Endodermal cell (in vitro differentiated cells): Measurements from ENCODE around the gene TNFRSF21. TPM values are rescaled to one million over a fixed set of nuclear protein-coding genes. Genes with fewer than 3 reads are reported as not detected.

Experiments used
- DNase-seq: peaks from one replicate; pipeline ENCODE4 v3.0.0-alpha.2; 2017
- H3K27ac ChIP-seq: 2 replicates; pipeline ENCODE4 v1.5.1; 2013; ENCODE audit warnings: mild to moderate bottlenecking, low read depth, low read length, moderate library complexity
- H3K27me3 ChIP-seq: 2 replicates; pipeline ENCODE4 v1.6.1; 2013; ENCODE audit warnings: mild to moderate bottlenecking, low read length, moderate library complexity; ENCODE audit not compliant: insufficient read depth, control insufficient read depth, poor library complexity, severe bottlenecking
- H3K36me3 ChIP-seq: 2 replicates; pipeline ENCODE4 v1.7.0; 2013; ENCODE audit warnings: mild to moderate bottlenecking, low read length, moderate library complexity; ENCODE audit not compliant: control insufficient read depth, insufficient read depth
- H3K4me1 ChIP-seq: one replicate; pipeline ENCODE4 v1.7.0; 2013; ENCODE audit warnings: low read length; ENCODE audit not compliant: control insufficient read depth, insufficient read depth
- H3K4me3 ChIP-seq: 2 replicates; pipeline ENCODE4 v1.5.1; 2013; ENCODE audit warnings: mild to moderate bottlenecking, low read length, moderate library complexity
- H3K9ac ChIP-seq: 2 replicates; pipeline ENCODE4 v1.6.1; 2013; ENCODE audit warnings: mild to moderate bottlenecking, low read length, moderate library complexity; ENCODE audit not compliant: poor library complexity, severe bottlenecking; ENCODE audit errors: extremely low read depth
- H3K9me3 ChIP-seq: 2 replicates; pipeline ENCODE4 v1.6.1; 2013; ENCODE audit warnings: mild to moderate bottlenecking, low read length, moderate library complexity; ENCODE audit not compliant: control insufficient read depth
- H3K27ac Mint-ChIP-seq: 2 replicates; pipeline ENCODE4 v1.8.0; 2020; ENCODE audit warnings: mixed read lengths
- H3K27me3 Mint-ChIP-seq: 2 replicates; pipeline ENCODE4 v1.8.0; 2021; ENCODE audit warnings: mild to moderate bottlenecking, mixed read lengths; ENCODE audit not compliant: insufficient read depth
- H3K36me3 Mint-ChIP-seq: 2 replicates; pipeline ENCODE4 v1.8.0; 2020; ENCODE audit warnings: low read depth, mixed read lengths
- H3K4me1 Mint-ChIP-seq: 2 replicates; pipeline ENCODE4 v1.8.0; 2020; ENCODE audit warnings: mixed read lengths
- H3K4me3 Mint-ChIP-seq: 2 replicates; pipeline ENCODE4 v1.8.0; 2020; ENCODE audit warnings: mild to moderate bottlenecking, moderate library complexity, mixed read lengths
- H3K9me3 Mint-ChIP-seq: 2 replicates; pipeline ENCODE4 v1.8.0; 2020; ENCODE audit warnings: mild to moderate bottlenecking, mixed read lengths
- CTCF ChIP-seq: fragments of 200-600 bp; sonication (generic); conservative IDR thresholded peaks from 2 replicates; pipeline ENCODE4 v1.5.0; 2021; ENCODE audit warnings: antibody characterized with exemption, mild to moderate bottlenecking
- WGBS, 2 experiments: methylation state at CpG; one replicate each; pipeline versions ENCODE4 v1.1.5 to v1.1.7; 2013; ENCODE audit warnings: missing lambda C conversion rate in 2 of 2, mixed read lengths in 1 of 2; ENCODE audit not compliant: insufficient coverage in 1 of 2, insufficient read length in 1 of 2; 5-methylcytosine and 5-hydroxymethylcytosine counted together
- total RNA-seq, 2 donors: library from RNA; stranded (reverse); fragmentation: NEBNext Ultra II Directional in 1 of 2; extraction: Animal tissue kit (Norgen Biotek cat#: 25700) in 1 of 2; gene quantifications; 2 replicates in 1 of 2; 3 replicates in 1 of 2; pipeline ENCODE4 v1.2.1, GENCODE V29; 2021

Gene TNFRSF21
- total RNA-seq, 2 donors from 2014 or later: 63.3 to 93.2 TPM

- Mint-ChIP-seq H3K4me1 (peaks cover 32% of the 10 kb centered on the region), H3K4me3 (no peak overlapping the region), H3K27me3 (no peaks in the 10 kb centered on the region), H3K27ac (no peak overlapping the region), H3K36me3 (peaks cover 48% of the 10 kb centered on the region), H3K9me3 (no peaks in the 10 kb centered on the region)
- Histone ChIP-seq H3K9me3 (no peaks in the 10 kb centered on the region), H3K4me3 (no peak overlapping the region), H3K27ac (no peak overlapping the region), H3K27me3 (no peaks in the 10 kb centered on the region), H3K4me1 (peaks cover 23% of the 10 kb centered on the region), H3K36me3 (peaks cover 88% of the 10 kb centered on the region), H3K9ac (no peak overlapping the region)
- WGBS, 2 experiments: 96 to 100% methylated on average over 3 to 6 of the region's 6 CpGs
- no peak for DNase-seq
- no peak for TF ChIP-seq CTCF
Measured at GRCh38 chr6:47254051-47254450, 55.7 kb downstream of the TNFRSF21 start.

- Mint-ChIP-seq H3K9me3 (no peaks in the 10 kb centered on the region), H3K4me1 (peaks cover 41% of the 10 kb centered on the region), H3K4me3 (no peak overlapping the region), H3K27me3 (no peaks in the 10 kb centered on the region), H3K27ac (no peak overlapping the region), H3K36me3 (peaks cover 45% of the 10 kb centered on the region)
- no peak overlapping the region for H3K9ac ChIP-seq
- no peaks in the 10 kb centered on the region for H3K9me3 ChIP-seq
- no peak for TF ChIP-seq CTCF
- H3K4me1 ChIP-seq: peaks cover 27% of the 10 kb centered on the region
- peaks cover 88% of the 10 kb centered on the region for H3K36me3 ChIP-seq
- H3K27me3 ChIP-seq: no peaks in the 10 kb centered on the region
- no peak overlapping the region for H3K27ac ChIP-seq
- DNase-seq: no peak
- WGBS, 2 experiments: 97 to 99% methylated on average over 14 to 15 of the region's 15 CpGs
- H3K4me3 ChIP-seq: no peak overlapping the region
Measured at GRCh38 chr6:47253136-47253535, 56.6 kb downstream of the TNFRSF21 start.

GRCh38 chr6:47252633-47253032 lies 57.1 kb downstream of the TNFRSF21 start:
- Mint-ChIP-seq H3K4me1 (peaks cover 43% of the 10 kb centered on the region), H3K27ac (no peak overlapping the region), H3K27me3 (no peaks in the 10 kb centered on the region), H3K9me3 (no peaks in the 10 kb centered on the region), H3K4me3 (no peak overlapping the region), H3K36me3 (peaks cover 45% of the 10 kb centered on the region)
- Histone ChIP-seq H3K4me1 (peaks cover 24% of the 10 kb centered on the region), H3K9me3 (no peaks in the 10 kb centered on the region), H3K36me3 (peaks cover 88% of the 10 kb centered on the region), H3K27ac (no peak overlapping the region), H3K4me3 (no peak overlapping the region), H3K9ac (no peak overlapping the region), H3K27me3 (no peaks in the 10 kb centered on the region)
- peak; percentile 41 for TF ChIP-seq CTCF
- DNase-seq: no peak
- 93 to 94% methylated on average over 4 to 6 of the region's 6 CpGs for WGBS, 2 experiments
